Fibroblast of pulmonary artery (primary cell): ENCODE results near the gene DRAM2.
"Not testable (repeated sequence)": the region's sequence is repeated elsewhere in the genome, so short reads cannot be mapped to it uniquely, and the experiment has no call there.

ENCODE experiments used
- DNase-seq: peaks from one replicate; pipeline ENCODE4 v3.0.0-alpha.2; 2010; ENCODE audit warnings: low read depth
- H3K4me3 ChIP-seq: replicated peaks from 2 replicates; pipeline ENCODE4 v1.5.1; 2011; ENCODE audit warnings: low read depth, mild to moderate bottlenecking, control low read depth, low read length, moderate library complexity
- CTCF ChIP-seq: IDR thresholded peaks from 2 replicates; pipeline ENCODE4 v1.5.1; 2011; ENCODE audit warnings: mild to moderate bottlenecking, control low read depth, low read length, inconsistent platforms; ENCODE audit errors: missing control alignments

Gene DRAM2

GRCh38 chr1:111104981-111105380 is 34.9 kb downstream of the DRAM2 start:
- no peak for TF ChIP-seq CTCF
- no peak overlapping the region for H3K4me3 ChIP-seq
- DNase-seq = no peak

- DNase-seq = no peak
- TF ChIP-seq CTCF = no peak
- H3K4me3 ChIP-seq = no peak overlapping the region
Measured at GRCh38 chr1:111101854-111102642, 37.8 kb downstream of the DRAM2 start.

GRCh38 chr1:111099289-111099688 is 40.6 kb downstream of the DRAM2 start:
- no peak for TF ChIP-seq CTCF
- DNase-seq = no peak
- no peak overlapping the region for H3K4me3 ChIP-seq

GRCh38 chr1:111097356-111098099 is 42.4 kb downstream of the DRAM2 start:
- no peak for TF ChIP-seq CTCF
- DNase-seq = no peak
- no peak overlapping the region for H3K4me3 ChIP-seq

- not testable (repeated sequence) for DNase-seq, H3K4me3 ChIP-seq
Measured at GRCh38 chr1:111095421-111095820, 44.5 kb downstream of the DRAM2 start.

GRCh38 chr1:111089638-111090037 is 50.3 kb downstream of the DRAM2 start:
- H3K4me3 ChIP-seq = no peak overlapping the region
- TF ChIP-seq CTCF = no peak
- DNase-seq = no peak

- TF ChIP-seq CTCF = no peak
- H3K4me3 ChIP-seq = no peak overlapping the region
- no peak for DNase-seq
Measured at GRCh38 chr1:111085676-111086075, 54.2 kb downstream of the DRAM2 start.
